ENCODE data around the gene KLHL17. TPM values are rescaled to one million over a fixed set of nuclear protein-coding genes. Genes with fewer than 3 reads are reported as not detected.

KLHL17 gene
- 7.5 to 17.0 TPM (median 13.7 TPM) in 5 replicates for total RNA-seq (2022; extraction: Qiagen RNA extraction)

GRCh38 chr1:960363-961131 is at the start of gene KLHL17:
Gene KLHL17, plus strand, starts transcription at chr1:960584. Its CDS starts 110 bp downstream, at chr1:960694.

GRCh38 chr1:923131-923990 is 37.0 kb upstream of the KLHL17 start, which contains the start of gene SAMD11:
Gene SAMD11, plus strand, starts transcription at chr1:923923. Its CDS starts 509 bp downstream, at chr1:924432.

GRCh38 chr1:958823-959730 is 1.3 kb upstream of the KLHL17 start, which contains the start of gene NOC2L:
Gene NOC2L, minus strand, starts transcription at chr1:959256. Its CDS starts 16 bp downstream, at chr1:959240.

GRCh38 chr1:966135-966703 is 5.8 kb downstream of the KLHL17 start, which contains the start of gene PLEKHN1:
Gene PLEKHN1, plus strand, starts transcription at chr1:966482. Its CDS starts 50 bp downstream, at chr1:966532.

GRCh38 chr1:981955-982558 is 21.7 kb downstream of the KLHL17 start, which contains the start of gene PERM1:
Gene PERM1, minus strand, starts transcription at chr1:982093. Its CDS starts 1,064 bp downstream, at chr1:981029.

GRCh38 chr1:999725-1000356 is 39.5 kb downstream of the KLHL17 start, which contains the start of gene HES4:
Gene HES4, minus strand, starts transcription at chr1:1000097. Its CDS starts 124 bp downstream, at chr1:999973.

GRCh38 chr1:1013105-1013921 is 52.9 kb downstream of the KLHL17 start, which contains the start of gene ISG15:
Gene ISG15, plus strand, starts transcription at chr1:1013497. Its CDS starts 77 bp downstream, at chr1:1013574.

Other genes with a start within 250 kb of the KLHL17 start
- 14.0 to 25.0 TPM (median 23.6 TPM) in 5 replicates for gene SAMD11, start 36.7 kb upstream of the KLHL17 start, total RNA-seq (2022; extraction: Qiagen RNA extraction)
- 69.2 to 85.8 TPM (median 78.9 TPM) in 5 replicates for gene NOC2L, start 1.3 kb upstream of the KLHL17 start, total RNA-seq (2022; extraction: Qiagen RNA extraction)
- gene PLEKHN1, start 5.9 kb downstream of the KLHL17 start, total RNA-seq (2022; extraction: Qiagen RNA extraction), result 3.3 to 5.7 TPM (median 4.9 TPM) in 5 replicates
- gene PERM1, start 21.5 kb downstream of the KLHL17 start, total RNA-seq (2022; extraction: Qiagen RNA extraction), result 0.10 to 0.19 TPM (median 0.13 TPM) in 5 replicates
- gene HES4, start 39.5 kb downstream of the KLHL17 start, total RNA-seq (2022; extraction: Qiagen RNA extraction), result 17.8 to 65.9 TPM (median 57.8 TPM) in 5 replicates
- 12.1 to 23.1 TPM (median 19.4 TPM) in 5 replicates for gene ISG15, start 52.9 kb downstream of the KLHL17 start, total RNA-seq (2022; extraction: Qiagen RNA extraction)
- 78.5 to 115 TPM (median 107 TPM) in 5 replicates for gene AGRN, start 59.5 kb downstream of the KLHL17 start, total RNA-seq (2022; extraction: Qiagen RNA extraction)
- 0.21 to 0.30 TPM (median 0.23 TPM) in 5 replicates for gene RNF223, start 113.7 kb downstream of the KLHL17 start, total RNA-seq (2022; extraction: Qiagen RNA extraction)
- gene C1orf159, start 155.5 kb downstream of the KLHL17 start, total RNA-seq (2022; extraction: Qiagen RNA extraction), result 8.2 to 14.5 TPM (median 13.7 TPM) in 5 replicates
- gene TTLL10, start 213.3 kb downstream of the KLHL17 start, total RNA-seq (2022; extraction: Qiagen RNA extraction), result not detected in 5 replicates
- 0.09 to 0.20 TPM (median 0.13 TPM) in 4 of 5 replicates, not detected in the other for gene TNFRSF18, start 246.0 kb downstream of the KLHL17 start, total RNA-seq (2022; extraction: Qiagen RNA extraction)